Measurements from ENCODE around the gene SNX9. TPM values are rescaled to one million over a fixed set of nuclear protein-coding genes. Genes with fewer than 3 reads are reported as not detected.
A peak's percentile ranks its signal among the peaks of the same experiment; 100 is the strongest.

The SNX9 gene
- total and polyA plus RNA-seq, 10 of the 15 experiments (the other 5 are each of a cell fraction or from before 2014, with no cell fraction given), result 0.03 to 2.0 (median 0.37) TPM

- ATAC-seq (peak; percentile 32), DNase-seq (ENCODE audit: low read depth, low spot score) (no peak), FAIRE-seq (no peak)
- Histone ChIP-seq H3K79me2 (ENCODE audit: control insufficient read depth, insufficient read depth, low read length) (no peaks in the 10 kb centered on the region), H3K4me2 (ENCODE audit: control insufficient read depth, insufficient read depth) (no peak overlapping the region), H2AFZ (ENCODE audit: control insufficient read depth, low read depth, low read length) (no peak overlapping the region), H3K9me3 (replicated peaks; ENCODE audit: control insufficient read depth, insufficient read depth, low read length) (peaks cover under 1% of the 10 kb centered on the region; the same call in 1 of the 3 replicates), H4K20me1 (ENCODE audit: control insufficient read depth, insufficient read depth) (no peaks in the 10 kb centered on the region), H3K4me3 (no peak overlapping the region), H3K4me1 (ENCODE audit: control insufficient read depth, insufficient read depth, low read length) (peaks cover 9% of the 10 kb centered on the region), H3K27me3 (replicated peaks in 1 of 2; ENCODE audit: control insufficient read depth in 2 of 2, insufficient read depth in 2 of 2, low read length in 1 of 2) (peaks cover 0 to 1% of the 10 kb centered on the region in 2 experiments; a peak in 1 of 4 replicates), H3K36me3 (ENCODE audit: control insufficient read depth in 2 of 2, insufficient read depth in 2 of 2, low read length in 1 of 2) (no peaks in the 10 kb centered on the region), H3K9ac (ENCODE audit: control insufficient read depth, insufficient read depth, low read length) (no peak overlapping the region), H3K27ac (ENCODE audit: control insufficient read depth, insufficient read depth) (no peak overlapping the region)
- intact Hi-C loops (cut with micrococcal nuclease; ENCODE audit: unreplicated experiment) (no loop called here), in situ Hi-C loops (cut with MboI) (no loop called here)
- CTCF ChIA-PET, result interaction anchor here (1.4 kb wide), 1 partner anchor 505 kb away, joined by 3 read pairs; no protein-coding TSS in a partner anchor
- POLR2A ChIA-PET, result interaction anchor here (0.6 to 0.7 kb wide), 2 partner anchors 18 to 23 kb away, joined by 3 read pairs; no protein-coding TSS in a partner anchor
- WGBS (ENCODE audit: insufficient coverage, insufficient replicate concordance, low lambda C conversion rate, missing lambda C conversion rate), result 31% methylated on average over 6 of the region's 6 CpGs
- RAD21 ChIA-PET (ENCODE audit: unreplicated experiment), result no interaction called here
- TF ChIP-seq JUND (IDR thresholded peaks at IDR 0.05; ENCODE audit: low read depth, low read length), result no peak
- TF ChIP-seq, protein P1, sequence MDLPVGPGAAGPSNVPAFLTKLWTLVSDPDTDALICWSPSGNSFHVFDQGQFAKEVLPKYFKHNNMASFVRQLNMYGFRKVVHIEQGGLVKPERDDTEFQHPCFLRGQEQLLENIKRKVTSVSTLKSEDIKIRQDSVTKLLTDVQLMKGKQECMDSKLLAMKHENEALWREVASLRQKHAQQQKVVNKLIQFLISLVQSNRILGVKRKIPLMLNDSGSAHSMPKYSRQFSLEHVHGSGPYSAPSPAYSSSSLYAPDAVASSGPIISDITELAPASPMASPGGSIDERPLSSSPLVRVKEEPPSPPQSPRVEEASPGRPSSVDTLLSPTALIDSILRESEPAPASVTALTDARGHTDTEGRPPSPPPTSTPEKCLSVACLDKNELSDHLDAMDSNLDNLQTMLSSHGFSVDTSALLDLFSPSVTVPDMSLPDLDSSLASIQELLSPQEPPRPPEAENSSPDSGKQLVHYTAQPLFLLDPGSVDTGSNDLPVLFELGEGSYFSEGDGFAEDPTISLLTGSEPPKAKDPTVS (IDR thresholded peaks at IDR 0.05; ENCODE audit: low read depth, low read length), result no peak
- TF ChIP-seq, protein P2, sequence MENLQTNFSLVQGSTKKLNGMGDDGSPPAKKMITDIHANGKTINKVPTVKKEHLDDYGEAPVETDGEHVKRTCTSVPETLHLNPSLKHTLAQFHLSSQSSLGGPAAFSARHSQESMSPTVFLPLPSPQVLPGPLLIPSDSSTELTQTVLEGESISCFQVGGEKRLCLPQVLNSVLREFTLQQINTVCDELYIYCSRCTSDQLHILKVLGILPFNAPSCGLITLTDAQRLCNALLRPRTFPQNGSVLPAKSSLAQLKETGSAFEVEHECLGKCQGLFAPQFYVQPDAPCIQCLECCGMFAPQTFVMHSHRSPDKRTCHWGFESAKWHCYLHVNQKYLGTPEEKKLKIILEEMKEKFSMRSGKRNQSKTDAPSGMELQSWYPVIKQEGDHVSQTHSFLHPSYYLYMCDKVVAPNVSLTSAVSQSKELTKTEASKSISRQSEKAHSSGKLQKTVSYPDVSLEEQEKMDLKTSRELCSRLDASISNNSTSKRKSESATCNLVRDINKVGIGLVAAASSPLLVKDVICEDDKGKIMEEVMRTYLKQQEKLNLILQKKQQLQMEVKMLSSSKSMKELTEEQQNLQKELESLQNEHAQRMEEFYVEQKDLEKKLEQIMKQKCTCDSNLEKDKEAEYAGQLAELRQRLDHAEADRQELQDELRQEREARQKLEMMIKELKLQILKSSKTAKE (IDR thresholded peaks at IDR 0.05; ENCODE audit: low read depth, poor library complexity, severe bottlenecking), result no peak
- no peak for TF ChIP-seq MTA2 (IDR thresholded peaks at IDR 0.05; ENCODE audit: low read depth)
- TF ChIP-seq SIX5 (IDR thresholded peaks at IDR 0.05; ENCODE audit: low read depth, low read length, severe bottlenecking), result no peak
- TF ChIP-seq SREBF1 (IDR thresholded peaks at IDR 0.05; ENCODE audit: low read length), result no peak
- TF ChIP-seq MEF2B (IDR thresholded peaks at IDR 0.05; ENCODE audit: partially characterized antibody, poor library complexity, severe bottlenecking), result no peak
- no peak for TF ChIP-seq EED (IDR thresholded peaks at IDR 0.05; ENCODE audit: low read depth)
- no peak for TF ChIP-seq CREB1 (IDR thresholded peaks at IDR 0.05; ENCODE audit: low read depth)
- TF ChIP-seq NBN (IDR thresholded peaks at IDR 0.05), result no peak
- TF ChIP-seq NR2C2 (IDR thresholded peaks at IDR 0.05; ENCODE audit: borderline replicate concordance, control insufficient read depth, insufficient read length, low read depth), result no peak
- no peak for TF ChIP-seq SP1 (IDR thresholded peaks at IDR 0.05; ENCODE audit: low read depth, low read length)
- no TSS peak for BruUV-seq (replicated peaks)
- SMC1A ChIA-PET (ENCODE audit: uncharacterized antibody, unreplicated experiment), result interaction anchor here (1.2 kb wide), 1 partner anchor 85 kb away, joined by 6 read pairs; no protein-coding TSS in a partner anchor
These were observed 17.7 kb downstream of the SNX9 start for GRCh38 chr6:157840776-157841175.
